Left kidney (tissue), 2 donors: ENCODE data around the gene C16orf90. TPM values are rescaled to one million over a fixed set of nuclear protein-coding genes. Genes with fewer than 3 reads are reported as not detected.
"Not testable (repeated sequence)": the region's sequence is repeated elsewhere in the genome, so short reads cannot be mapped to it uniquely, and the experiment has no call there.

ENCODE experiments used
- DNase-seq: peaks from one replicate; pipeline ENCODE4 v3.0.0-alpha.2; 2013
- polyA plus RNA-seq: library from polyadenylated mRNA; unstranded; fragments of 120-200 nt; gene quantifications from one replicate; pipeline ENCODE4 v1.2.1, GENCODE V29; 2013; ENCODE audit not compliant: insufficient read length

Gene C16orf90
- polyA plus RNA-seq, 1 donor, result not detected

- no peak for DNase-seq
Observed at GRCh38 chr16:3484318-3485096, 10.8 kb downstream of the C16orf90 start.

GRCh38 chr16:3482659-3483241 is 12.5 kb downstream of the C16orf90 start:
- no peak for DNase-seq

GRCh38 chr16:3481696-3482658 is 13.3 kb downstream of the C16orf90 start:
- DNase-seq, result no peak

GRCh38 chr16:3480901-3481695 is 14.2 kb downstream of the C16orf90 start:
- no peak for DNase-seq

- no peak for DNase-seq
Observed at GRCh38 chr16:3479654-3480216, 15.6 kb downstream of the C16orf90 start.

GRCh38 chr16:3478242-3478925 is 16.9 kb downstream of the C16orf90 start:
- no peak for DNase-seq

GRCh38 chr16:3476409-3476808 is 18.9 kb downstream of the C16orf90 start:
- DNase-seq, result no peak

- no peak for DNase-seq
Observed at GRCh38 chr16:3475604-3476375, 19.5 kb downstream of the C16orf90 start.

- DNase-seq, result not testable (repeated sequence)
Observed at GRCh38 chr16:3474870-3475269, 20.4 kb downstream of the C16orf90 start.

- DNase-seq, result no peak
Observed at GRCh38 chr16:3474136-3474779, 21.0 kb downstream of the C16orf90 start.

- DNase-seq, result not testable (repeated sequence)
Observed at GRCh38 chr16:3473596-3473943, 21.7 kb downstream of the C16orf90 start.

- no peak for DNase-seq
Observed at GRCh38 chr16:3472878-3473595, 22.3 kb downstream of the C16orf90 start.

- DNase-seq, result no peak
Observed at GRCh38 chr16:3471518-3472176, 23.6 kb downstream of the C16orf90 start.

GRCh38 chr16:3470723-3471122 is 24.6 kb downstream of the C16orf90 start:
- no peak for DNase-seq

- DNase-seq, result no peak
Observed at GRCh38 chr16:3469736-3470135, 25.6 kb downstream of the C16orf90 start.

GRCh38 chr16:3468501-3468900 is 26.8 kb downstream of the C16orf90 start:
- no peak for DNase-seq

- no peak for DNase-seq
Observed at GRCh38 chr16:3467921-3468320, 27.4 kb downstream of the C16orf90 start.

GRCh38 chr16:3467182-3467581 is 28.1 kb downstream of the C16orf90 start:
- no peak for DNase-seq
